Measurements from ENCODE around the gene CCDC107.

GRCh38 chr9:35686222-35687203 is 28.4 kb downstream of the CCDC107 start:
- no peak for TF ChIP-seq CTCF (IDR thresholded peaks at IDR 0.05)
- no peak for TF ChIP-seq POLR2A (IDR thresholded peaks at IDR 0.05)
- no peak for TF ChIP-seq POLR2AphosphoS5 (IDR thresholded peaks at IDR 0.05)
- no peak for TF ChIP-seq EP300 (IDR thresholded peaks at IDR 0.05)

Data from suprapubic skin (tissue), 4 donors.